ENCODE measurements around the gene GFM2. TPM values are rescaled to one million over a fixed set of nuclear protein-coding genes. Genes with fewer than 3 reads are reported as not detected.

The GFM2 gene
- total and polyA plus RNA-seq, 2 of the 13 experiments (the other 11 are each of a cell fraction or from before 2014, with no cell fraction given) = 22.0 to 41.6 TPM

GRCh38 chr5:74766849-74767578 lies at the start of gene GFM2, which contains the start of gene NSA2 (continued):
- 0 out of 2 replicates have a peak, but pooled peaks have one; percentile 41 for TF ChIP-seq ZNF383 (CRISPR knock-in tag; IDR thresholded peaks at IDR 0.05; ENCODE audit: borderline replicate concordance)
- TF ChIP-seq HMGA1 (CRISPR knock-in tag; conservative IDR thresholded peaks at IDR 0.05) = no peak
- no peak for TF ChIP-seq ZNF432 (CRISPR knock-in tag; IDR thresholded peaks at IDR 0.05; ENCODE audit: borderline replicate concordance)
- TF ChIP-seq PRDM10 (CRISPR knock-in tag; IDR thresholded peaks at IDR 0.05; ENCODE audit: low read depth) = 0 out of 2 replicates have a peak, but pooled peaks have one; percentile 57
- TF ChIP-seq, protein P1, sequence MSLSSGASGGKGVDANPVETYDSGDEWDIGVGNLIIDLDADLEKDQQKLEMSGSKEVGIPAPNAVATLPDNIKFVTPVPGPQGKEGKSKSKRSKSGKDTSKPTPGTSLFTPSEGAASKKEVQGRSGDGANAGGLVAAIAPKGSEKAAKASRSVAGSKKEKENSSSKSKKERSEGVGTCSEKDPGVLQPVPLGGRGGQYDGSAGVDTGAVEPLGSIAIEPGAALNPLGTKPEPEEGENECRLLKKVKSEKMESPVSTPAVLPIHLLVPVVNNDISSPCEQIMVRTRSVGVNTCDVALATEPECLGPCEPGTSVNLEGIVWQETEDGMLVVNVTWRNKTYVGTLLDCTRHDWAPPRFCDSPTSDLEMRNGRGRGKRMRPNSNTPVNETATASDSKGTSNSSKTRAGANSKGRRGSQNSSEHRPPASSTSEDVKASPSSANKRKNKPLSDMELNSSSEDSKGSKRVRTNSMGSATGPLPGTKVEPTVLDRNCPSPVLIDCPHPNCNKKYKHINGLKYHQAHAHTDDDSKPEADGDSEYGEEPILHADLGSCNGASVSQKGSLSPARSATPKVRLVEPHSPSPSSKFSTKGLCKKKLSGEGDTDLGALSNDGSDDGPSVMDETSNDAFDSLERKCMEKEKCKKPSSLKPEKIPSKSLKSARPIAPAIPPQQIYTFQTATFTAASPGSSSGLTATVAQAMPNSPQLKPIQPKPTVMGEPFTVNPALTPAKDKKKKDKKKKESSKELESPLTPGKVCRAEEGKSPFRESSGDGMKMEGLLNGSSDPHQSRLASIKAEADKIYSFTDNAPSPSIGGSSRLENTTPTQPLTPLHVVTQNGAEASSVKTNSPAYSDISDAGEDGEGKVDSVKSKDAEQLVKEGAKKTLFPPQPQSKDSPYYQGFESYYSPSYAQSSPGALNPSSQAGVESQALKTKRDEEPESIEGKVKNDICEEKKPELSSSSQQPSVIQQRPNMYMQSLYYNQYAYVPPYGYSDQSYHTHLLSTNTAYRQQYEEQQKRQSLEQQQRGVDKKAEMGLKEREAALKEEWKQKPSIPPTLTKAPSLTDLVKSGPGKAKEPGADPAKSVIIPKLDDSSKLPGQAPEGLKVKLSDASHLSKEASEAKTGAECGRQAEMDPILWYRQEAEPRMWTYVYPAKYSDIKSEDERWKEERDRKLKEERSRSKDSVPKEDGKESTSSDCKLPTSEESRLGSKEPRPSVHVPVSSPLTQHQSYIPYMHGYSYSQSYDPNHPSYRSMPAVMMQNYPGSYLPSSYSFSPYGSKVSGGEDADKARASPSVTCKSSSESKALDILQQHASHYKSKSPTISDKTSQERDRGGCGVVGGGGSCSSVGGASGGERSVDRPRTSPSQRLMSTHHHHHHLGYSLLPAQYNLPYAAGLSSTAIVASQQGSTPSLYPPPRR (CRISPR knock-in tag; IDR thresholded peaks at IDR 0.05; ENCODE audit: borderline replicate concordance) = no peak; the same call in 1 of the 2 replicates
- TF ChIP-seq ZSCAN20 (CRISPR knock-in tag; IDR thresholded peaks at IDR 0.05; ENCODE audit: borderline replicate concordance) = peak; percentile 75; the same call in 1 of the 2 replicates
- TF ChIP-seq, protein P2, sequence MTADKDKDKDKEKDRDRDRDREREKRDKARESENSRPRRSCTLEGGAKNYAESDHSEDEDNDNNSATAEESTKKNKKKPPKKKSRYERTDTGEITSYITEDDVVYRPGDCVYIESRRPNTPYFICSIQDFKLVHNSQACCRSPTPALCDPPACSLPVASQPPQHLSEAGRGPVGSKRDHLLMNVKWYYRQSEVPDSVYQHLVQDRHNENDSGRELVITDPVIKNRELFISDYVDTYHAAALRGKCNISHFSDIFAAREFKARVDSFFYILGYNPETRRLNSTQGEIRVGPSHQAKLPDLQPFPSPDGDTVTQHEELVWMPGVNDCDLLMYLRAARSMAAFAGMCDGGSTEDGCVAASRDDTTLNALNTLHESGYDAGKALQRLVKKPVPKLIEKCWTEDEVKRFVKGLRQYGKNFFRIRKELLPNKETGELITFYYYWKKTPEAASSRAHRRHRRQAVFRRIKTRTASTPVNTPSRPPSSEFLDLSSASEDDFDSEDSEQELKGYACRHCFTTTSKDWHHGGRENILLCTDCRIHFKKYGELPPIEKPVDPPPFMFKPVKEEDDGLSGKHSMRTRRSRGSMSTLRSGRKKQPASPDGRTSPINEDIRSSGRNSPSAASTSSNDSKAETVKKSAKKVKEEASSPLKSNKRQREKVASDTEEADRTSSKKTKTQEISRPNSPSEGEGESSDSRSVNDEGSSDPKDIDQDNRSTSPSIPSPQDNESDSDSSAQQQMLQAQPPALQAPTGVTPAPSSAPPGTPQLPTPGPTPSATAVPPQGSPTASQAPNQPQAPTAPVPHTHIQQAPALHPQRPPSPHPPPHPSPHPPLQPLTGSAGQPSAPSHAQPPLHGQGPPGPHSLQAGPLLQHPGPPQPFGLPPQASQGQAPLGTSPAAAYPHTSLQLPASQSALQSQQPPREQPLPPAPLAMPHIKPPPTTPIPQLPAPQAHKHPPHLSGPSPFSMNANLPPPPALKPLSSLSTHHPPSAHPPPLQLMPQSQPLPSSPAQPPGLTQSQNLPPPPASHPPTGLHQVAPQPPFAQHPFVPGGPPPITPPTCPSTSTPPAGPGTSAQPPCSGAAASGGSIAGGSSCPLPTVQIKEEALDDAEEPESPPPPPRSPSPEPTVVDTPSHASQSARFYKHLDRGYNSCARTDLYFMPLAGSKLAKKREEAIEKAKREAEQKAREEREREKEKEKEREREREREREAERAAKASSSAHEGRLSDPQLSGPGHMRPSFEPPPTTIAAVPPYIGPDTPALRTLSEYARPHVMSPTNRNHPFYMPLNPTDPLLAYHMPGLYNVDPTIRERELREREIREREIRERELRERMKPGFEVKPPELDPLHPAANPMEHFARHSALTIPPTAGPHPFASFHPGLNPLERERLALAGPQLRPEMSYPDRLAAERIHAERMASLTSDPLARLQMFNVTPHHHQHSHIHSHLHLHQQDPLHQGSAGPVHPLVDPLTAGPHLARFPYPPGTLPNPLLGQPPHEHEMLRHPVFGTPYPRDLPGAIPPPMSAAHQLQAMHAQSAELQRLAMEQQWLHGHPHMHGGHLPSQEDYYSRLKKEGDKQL (CRISPR knock-in tag; IDR thresholded peaks at IDR 0.05; ENCODE audit: low read depth) = no peak
- no peak for TF ChIP-seq GPN1 (CRISPR knock-in tag; IDR thresholded peaks at IDR 0.05; ENCODE audit: borderline replicate concordance)
- peak; percentile 46; the same call in 1 of the 2 replicates for TF ChIP-seq ZNF292 (CRISPR knock-in tag; IDR thresholded peaks at IDR 0.05; ENCODE audit: borderline replicate concordance, low read depth)
- TF ChIP-seq ZNF776 (CRISPR knock-in tag; IDR thresholded peaks at IDR 0.05) = no peak
- TF ChIP-seq ZNF33B (CRISPR knock-in tag; IDR thresholded peaks at IDR 0.05) = 0 out of 2 replicates have a peak, but pooled peaks have one; percentile 33
- TF ChIP-seq ZBTB20 (CRISPR knock-in tag; IDR thresholded peaks at IDR 0.05; ENCODE audit: borderline replicate concordance, low read depth) = peak; percentile 69; the same call in 1 of the 2 replicates
- TF ChIP-seq CREM (IDR thresholded peaks at IDR 0.05) = peak; percentile 86
- TF ChIP-seq CREM (CRISPR knock-in tag; IDR thresholded peaks at IDR 0.05) = no peak; the same call in 1 of the 2 replicates
